Right renal cortex interstitium (tissue), 3 donors: Measurements from ENCODE around the gene PROM2. TPM values are rescaled to one million over a fixed set of nuclear protein-coding genes. Genes with fewer than 3 reads are reported as not detected.

ENCODE experiments used
- DNase-seq, 3 donors: peaks; one replicate each; pipeline ENCODE4 v3.0.0-alpha.2; 2013; ENCODE audit warnings: low read depth in 3 of 3, low spot score in 2 of 3
- polyA plus RNA-seq, 3 donors: library from polyadenylated mRNA; unstranded; fragments of 120-200 nt; gene quantifications; one replicate each; pipeline ENCODE4 v1.2.1, GENCODE V29; 2013; ENCODE audit not compliant: insufficient read length in 3 of 3

Gene PROM2
- polyA plus RNA-seq, 3 donors = 22.8 to 34.5 (median 31.0) TPM

- no peak for DNase-seq
These were observed 62.2 kb downstream of the PROM2 start for GRCh38 chr2:95336406-95336805.

GRCh38 chr2:95337829-95338228, 63.6 kb downstream of the PROM2 start:
- DNase-seq = no peak

Other genes with a start within 250 kb of the PROM2 start
- 100 to 1,000 TPM; 306 to 365 (median 323) TPM for gene MAL, start 248.7 kb upstream of the PROM2 start, polyA plus RNA-seq
- gene MRPS5, start 152.6 kb upstream of the PROM2 start, polyA plus RNA-seq = 10 to 100 TPM; 67.2 to 69.8 (median 67.5) TPM
- gene ZNF514, start 114.6 kb upstream of the PROM2 start, polyA plus RNA-seq = 10 to 100 TPM; 20.7 to 23.4 (median 21.6) TPM
- gene ZNF2, start 108.6 kb upstream of the PROM2 start, polyA plus RNA-seq = 1 to 10 TPM; 8.9 to 10.0 (median 10.0) TPM
- gene ZNF892, start 66.9 kb upstream of the PROM2 start, polyA plus RNA-seq = 1 to 10 TPM; 3.9 to 5.1 (median 4.3) TPM
- 10 to 100 TPM; 14.0 to 14.7 (median 14.4) TPM for gene KCNIP3, start 22.9 kb downstream of the PROM2 start, polyA plus RNA-seq
- gene FAHD2A, start 128.3 kb downstream of the PROM2 start, polyA plus RNA-seq = 10 to 100 TPM; 34.3 to 37.7 (median 36.8) TPM
- under 1 TPM; 0.31 to 0.47 (median 0.42) TPM for gene TRIM43B, start 210.3 kb downstream of the PROM2 start, polyA plus RNA-seq